HepG2 (cell line): ENCODE data around the gene PIK3IP1. TPM values are rescaled to one million over a fixed set of nuclear protein-coding genes. Genes with fewer than 3 reads are reported as not detected.
A peak's percentile ranks its signal among the peaks of the same experiment; 100 is the strongest.

ENCODE experiments used
- KAT8 ChIP-seq: IDR thresholded peaks from 2 replicates; pipeline ENCODE4 v1.6.1; 2016; ENCODE audit warnings: missing genetic modification reagents, missing compliant biosample characterization
- MTF2 ChIP-seq: sonication (generic); formaldehyde crosslinking; IDR thresholded peaks from 2 replicates; pipeline ENCODE4 v1.5.0; 2020; ENCODE audit warnings: missing genetic modification reagents, borderline replicate concordance
- NR2F6 ChIP-seq, 2 experiments: IDR thresholded peaks; 2 replicates each; pipeline ENCODE4 v1.6.1; 2016; ENCODE audit warnings: antibody characterized with exemption in 1 of 2, mild to moderate bottlenecking in 1 of 2
- REXO4 ChIP-seq: sonication (generic); formaldehyde crosslinking; IDR thresholded peaks from 2 replicates; pipeline ENCODE4 v1.8.0; 2022; ENCODE audit warnings: missing genetic modification reagents, mild to moderate bottlenecking, borderline replicate concordance
- RORA ChIP-seq: sonication (generic); formaldehyde crosslinking; IDR thresholded peaks from 2 replicates; pipeline ENCODE4 v1.5.0; 2020; ENCODE audit warnings: mild to moderate bottlenecking, missing genetic modification reagents, moderate library complexity
- RXRA ChIP-seq: sonication (generic); formaldehyde crosslinking; IDR thresholded peaks from 2 replicates; pipeline ENCODE4 v1.5.1; 2020; ENCODE audit warnings: missing genetic modification reagents
- SAP130 ChIP-seq: IDR thresholded peaks from 2 replicates; pipeline ENCODE4 v1.6.1; 2016; ENCODE audit warnings: low read depth
- SCMH1 ChIP-seq: sonication (generic); formaldehyde crosslinking; IDR thresholded peaks from 2 replicates; pipeline ENCODE4 v1.9.0; 2021; ENCODE audit warnings: missing genetic modification reagents, mild to moderate bottlenecking, borderline replicate concordance
- SNAPC4 ChIP-seq: sonication (generic); formaldehyde crosslinking; IDR thresholded peaks from 2 replicates; pipeline ENCODE4 v1.4.0; 2020; ENCODE audit warnings: mild to moderate bottlenecking, missing genetic modification reagents
- SOX13 ChIP-seq, 3 experiments: fragments of 450-650 bp in 1 of 3; sonication (generic) in 1 of 3; formaldehyde crosslinking in 1 of 3; IDR thresholded peaks in 2 of 3; conservative IDR thresholded peaks in 1 of 3; 2 replicates each; pipeline versions ENCODE4 v1.5.0 to v1.6.1; 2016 to 2020; ENCODE audit warnings: antibody characterized with exemption in 1 of 3, mild to moderate bottlenecking in 1 of 3, missing compliant biosample characterization in 1 of 3, missing genetic modification reagents in 1 of 3, moderate library complexity in 1 of 3
- SOX5 ChIP-seq: IDR thresholded peaks from 2 replicates; pipeline ENCODE4 v1.6.1; 2016; ENCODE audit warnings: borderline replicate concordance
- ZFYVE20 ChIP-seq: sonication (generic); formaldehyde crosslinking; IDR thresholded peaks from 2 replicates; pipeline ENCODE4 v1.8.0; 2023; ENCODE audit warnings: low read depth, mild to moderate bottlenecking, moderate library complexity, missing genetic modification reagents, borderline replicate concordance
- ZNF331 ChIP-seq: sonication (generic); formaldehyde crosslinking; IDR thresholded peaks from 2 replicates; pipeline ENCODE4 v1.4.0; 2020; ENCODE audit warnings: missing genetic modification reagents
- ZNF724P ChIP-seq: sonication (generic); formaldehyde crosslinking; IDR thresholded peaks from 2 replicates; pipeline ENCODE4 v1.8.0; 2022; ENCODE audit warnings: missing genetic modification reagents, borderline replicate concordance
- polyA plus RNA-seq, 8 experiments: library from polyadenylated mRNA; depleted of rRNA in 3 of 8; stranded (reverse) in 7 of 8; unstranded in 1 of 8; fragments of >200 nt; fragmentation: Illumina TruSeq in 4 of 8; extraction: Trizol in 4 of 8; gene quantifications; 2 replicates each; pipeline versions ENCODE4 v1.2.1 to v1.2.3, GENCODE V29; 2011 to 2016; ENCODE audit warnings: low read depth in 4 of 8, missing spikeins in 1 of 8, mixed read lengths in 1 of 8; ENCODE audit not compliant: insufficient read depth in 1 of 8
- total RNA-seq, 5 experiments: library from RNA; depleted of rRNA; stranded (reverse); fragments of >200 nt; fragmentation: Illumina TruSeq; extraction: Trizol; gene quantifications; 2 replicates each; pipeline ENCODE4 v1.2.3, GENCODE V29; 2016; ENCODE audit warnings: low read depth in 1 of 5
- TF ChIP-seq, protein P1 (sequence below): sonication (generic); formaldehyde crosslinking; conservative IDR thresholded peaks from 2 replicates; pipeline ENCODE4 v1.4.0; 2020; ENCODE audit warnings: missing genetic modification reagents
- TF ChIP-seq, protein P2 (sequence below): IDR thresholded peaks from 2 replicates; pipeline ENCODE4 v1.6.1; 2016; ENCODE audit warnings: mild to moderate bottlenecking, missing biosample characterization, missing genetic modification reagents
- TF ChIP-seq, protein P3 (sequence below): sonication (generic); formaldehyde crosslinking; conservative IDR thresholded peaks from 2 replicates; pipeline ENCODE4 v1.8.0; 2022; ENCODE audit warnings: mild to moderate bottlenecking, moderate library complexity, missing genetic modification reagents

Gene PIK3IP1
- total and polyA plus RNA-seq, 2 of the 13 experiments (the other 11 are each of a cell fraction or from before 2014, with no cell fraction given) = 1.3 to 2.5 TPM

- TF ChIP-seq, protein P1, sequence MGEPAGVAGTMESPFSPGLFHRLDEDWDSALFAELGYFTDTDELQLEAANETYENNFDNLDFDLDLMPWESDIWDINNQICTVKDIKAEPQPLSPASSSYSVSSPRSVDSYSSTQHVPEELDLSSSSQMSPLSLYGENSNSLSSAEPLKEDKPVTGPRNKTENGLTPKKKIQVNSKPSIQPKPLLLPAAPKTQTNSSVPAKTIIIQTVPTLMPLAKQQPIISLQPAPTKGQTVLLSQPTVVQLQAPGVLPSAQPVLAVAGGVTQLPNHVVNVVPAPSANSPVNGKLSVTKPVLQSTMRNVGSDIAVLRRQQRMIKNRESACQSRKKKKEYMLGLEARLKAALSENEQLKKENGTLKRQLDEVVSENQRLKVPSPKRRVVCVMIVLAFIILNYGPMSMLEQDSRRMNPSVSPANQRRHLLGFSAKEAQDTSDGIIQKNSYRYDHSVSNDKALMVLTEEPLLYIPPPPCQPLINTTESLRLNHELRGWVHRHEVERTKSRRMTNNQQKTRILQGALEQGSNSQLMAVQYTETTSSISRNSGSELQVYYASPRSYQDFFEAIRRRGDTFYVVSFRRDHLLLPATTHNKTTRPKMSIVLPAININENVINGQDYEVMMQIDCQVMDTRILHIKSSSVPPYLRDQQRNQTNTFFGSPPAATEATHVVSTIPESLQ = no peak
- TF ChIP-seq SOX13 (IDR thresholded peaks at IDR 0.05) (no peak), SOX13 (CRISPR knock-in tag; conservative IDR thresholded peaks at IDR 0.05 in 1 of 2, IDR thresholded peaks at IDR 0.05 in 1 of 2) (peak in 1 of 2 experiments; percentile 79; a peak in 2 of 4 replicates), SNAPC4 (no peak), KAT8 (CRISPR knock-in tag) (peak; percentile 38; the same call in 1 of the 2 replicates), SCMH1 (CRISPR knock-in tag) (no peak), SOX5 (peak; percentile 86), NR2F6 (IDR thresholded peaks at IDR 0.05) (peak; percentile 47; the same call in 1 of the 2 replicates), NR2F6 (CRISPR knock-in tag; IDR thresholded peaks at IDR 0.05) (peak; percentile 44; the same call in 1 of the 2 replicates), RORA (no peak), MTF2 (CRISPR knock-in tag) (no peak), ZNF331 (CRISPR knock-in tag) (0 out of 2 replicates have a peak, but pooled peaks have one; percentile 58), ZFYVE20 (CRISPR knock-in tag) (no peak), REXO4 (CRISPR knock-in tag) (no peak), ZNF724P (CRISPR knock-in tag) (0 out of 2 replicates have a peak, but pooled peaks have one; percentile 14), SAP130 (peak; percentile 75), RXRA (CRISPR knock-in tag) (peak; percentile 64; the same call in 1 of the 2 replicates)
- TF ChIP-seq, protein P2, sequence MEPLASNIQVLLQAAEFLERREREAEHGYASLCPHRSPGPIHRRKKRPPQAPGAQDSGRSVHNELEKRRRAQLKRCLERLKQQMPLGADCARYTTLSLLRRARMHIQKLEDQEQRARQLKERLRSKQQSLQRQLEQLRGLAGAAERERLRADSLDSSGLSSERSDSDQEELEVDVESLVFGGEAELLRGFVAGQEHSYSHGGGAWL (CRISPR knock-in tag) = no peak
- TF ChIP-seq, protein P3, sequence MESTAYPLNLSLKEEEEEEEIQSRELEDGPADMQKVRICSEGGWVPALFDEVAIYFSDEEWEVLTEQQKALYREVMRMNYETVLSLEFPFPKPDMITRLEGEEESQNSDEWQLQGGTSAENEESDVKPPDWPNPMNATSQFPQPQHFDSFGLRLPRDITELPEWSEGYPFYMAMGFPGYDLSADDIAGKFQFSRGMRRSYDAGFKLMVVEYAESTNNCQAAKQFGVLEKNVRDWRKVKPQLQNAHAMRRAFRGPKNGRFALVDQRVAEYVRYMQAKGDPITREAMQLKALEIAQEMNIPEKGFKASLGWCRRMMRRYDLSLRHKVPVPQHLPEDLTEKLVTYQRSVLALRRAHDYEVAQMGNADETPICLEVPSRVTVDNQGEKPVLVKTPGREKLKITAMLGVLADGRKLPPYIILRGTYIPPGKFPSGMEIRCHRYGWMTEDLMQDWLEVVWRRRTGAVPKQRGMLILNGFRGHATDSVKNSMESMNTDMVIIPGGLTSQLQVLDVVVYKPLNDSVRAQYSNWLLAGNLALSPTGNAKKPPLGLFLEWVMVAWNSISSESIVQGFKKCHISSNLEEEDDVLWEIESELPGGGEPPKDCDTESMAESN (CRISPR knock-in tag) = 0 out of 2 replicates have a peak, but pooled peaks have one; percentile 35
Observed at GRCh38 chr22:31339148-31339832, 47.0 kb upstream of the PIK3IP1 start (continued).
